A673 (cell line): Measurements from ENCODE around the gene GPR39.

ENCODE experiments used
- EZH2 ChIP-seq: fragments of 200-600 bp; sonication (generic); IDR thresholded peaks from 2 replicates; pipeline ENCODE4 v1.6.1; 2017; ENCODE audit warnings: borderline replicate concordance, low read depth, mild to moderate bottlenecking, mixed read lengths, antibody characterized with exemption, low read length; ENCODE audit not compliant: poor library complexity, severe bottlenecking
- TF ChIP-seq, protein P1 (sequence below): fragments of 300-800, 200-600 bp; sonication (generic); conservative IDR thresholded peaks from 2 replicates; pipeline ENCODE4 v1.5.1; 2017; ENCODE audit warnings: low read depth, mild to moderate bottlenecking, antibody characterized with exemption, low read length, moderate library complexity, mixed read lengths

DNA sequence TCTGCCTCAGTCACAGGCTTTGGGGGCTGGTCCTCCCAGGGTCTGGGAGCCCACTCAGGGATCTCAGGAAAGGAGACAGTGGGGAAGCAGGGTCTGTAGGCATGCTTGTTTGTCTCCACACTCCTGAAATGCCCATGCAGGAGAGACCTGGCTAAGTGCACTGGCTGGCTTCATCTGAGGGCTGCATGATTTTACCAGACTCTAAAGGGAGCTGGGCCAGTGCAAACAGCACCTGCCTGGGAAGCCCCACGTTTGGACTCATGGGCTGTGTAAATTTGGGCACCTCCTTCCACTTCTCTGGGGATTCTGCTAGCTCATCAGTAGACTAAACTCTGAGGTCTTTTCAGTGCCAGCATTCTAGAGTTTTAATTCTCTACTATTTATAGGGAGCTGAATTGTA is 219.7 kb downstream of the GPR39 start:
- TF ChIP-seq, protein P1, sequence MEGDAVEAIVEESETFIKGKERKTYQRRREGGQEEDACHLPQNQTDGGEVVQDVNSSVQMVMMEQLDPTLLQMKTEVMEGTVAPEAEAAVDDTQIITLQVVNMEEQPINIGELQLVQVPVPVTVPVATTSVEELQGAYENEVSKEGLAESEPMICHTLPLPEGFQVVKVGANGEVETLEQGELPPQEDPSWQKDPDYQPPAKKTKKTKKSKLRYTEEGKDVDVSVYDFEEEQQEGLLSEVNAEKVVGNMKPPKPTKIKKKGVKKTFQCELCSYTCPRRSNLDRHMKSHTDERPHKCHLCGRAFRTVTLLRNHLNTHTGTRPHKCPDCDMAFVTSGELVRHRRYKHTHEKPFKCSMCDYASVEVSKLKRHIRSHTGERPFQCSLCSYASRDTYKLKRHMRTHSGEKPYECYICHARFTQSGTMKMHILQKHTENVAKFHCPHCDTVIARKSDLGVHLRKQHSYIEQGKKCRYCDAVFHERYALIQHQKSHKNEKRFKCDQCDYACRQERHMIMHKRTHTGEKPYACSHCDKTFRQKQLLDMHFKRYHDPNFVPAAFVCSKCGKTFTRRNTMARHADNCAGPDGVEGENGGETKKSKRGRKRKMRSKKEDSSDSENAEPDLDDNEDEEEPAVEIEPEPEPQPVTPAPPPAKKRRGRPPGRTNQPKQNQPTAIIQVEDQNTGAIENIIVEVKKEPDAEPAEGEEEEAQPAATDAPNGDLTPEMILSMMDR, result no peak
- TF ChIP-seq EZH2, result no peak
